DND-41 (cell line): ENCODE results near the gene RHOT1.

Experiments used
- EZH2 ChIP-seq: IDR thresholded peaks from 3 replicates; pipeline ENCODE4 v1.6.1; 2012; ENCODE audit warnings: borderline replicate concordance, low read depth, mild to moderate bottlenecking, moderate library complexity, low read length, inconsistent platforms; ENCODE audit not compliant: severe bottlenecking
- TF ChIP-seq, protein P1 (sequence below): IDR thresholded peaks from 2 replicates; pipeline ENCODE4 v1.5.1; 2012; ENCODE audit warnings: borderline replicate concordance, low read length, moderate library complexity, mild to moderate bottlenecking; ENCODE audit not compliant: poor library complexity, severe bottlenecking; ENCODE audit errors: extremely low read depth

DNA sequence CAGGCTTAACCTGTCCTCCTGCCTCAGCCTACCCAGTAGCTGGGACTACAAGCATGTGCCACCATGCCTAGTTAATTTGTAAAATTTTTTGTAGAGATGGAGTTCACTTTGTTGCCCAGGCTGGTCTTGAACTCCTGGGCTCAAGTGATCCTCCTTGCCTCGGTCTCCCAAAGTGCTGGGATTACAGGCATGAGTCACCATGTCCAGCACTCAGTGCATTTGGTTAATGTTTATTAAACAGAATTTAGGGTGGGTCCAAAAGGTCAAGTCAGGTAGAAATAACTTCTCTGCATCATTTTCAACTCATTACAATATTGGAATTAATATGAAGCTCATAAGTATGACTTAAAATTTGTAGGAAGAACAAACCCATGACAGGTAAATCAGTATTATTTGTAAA is 55.7 kb downstream of the RHOT1 start:
- TF ChIP-seq, protein P1, sequence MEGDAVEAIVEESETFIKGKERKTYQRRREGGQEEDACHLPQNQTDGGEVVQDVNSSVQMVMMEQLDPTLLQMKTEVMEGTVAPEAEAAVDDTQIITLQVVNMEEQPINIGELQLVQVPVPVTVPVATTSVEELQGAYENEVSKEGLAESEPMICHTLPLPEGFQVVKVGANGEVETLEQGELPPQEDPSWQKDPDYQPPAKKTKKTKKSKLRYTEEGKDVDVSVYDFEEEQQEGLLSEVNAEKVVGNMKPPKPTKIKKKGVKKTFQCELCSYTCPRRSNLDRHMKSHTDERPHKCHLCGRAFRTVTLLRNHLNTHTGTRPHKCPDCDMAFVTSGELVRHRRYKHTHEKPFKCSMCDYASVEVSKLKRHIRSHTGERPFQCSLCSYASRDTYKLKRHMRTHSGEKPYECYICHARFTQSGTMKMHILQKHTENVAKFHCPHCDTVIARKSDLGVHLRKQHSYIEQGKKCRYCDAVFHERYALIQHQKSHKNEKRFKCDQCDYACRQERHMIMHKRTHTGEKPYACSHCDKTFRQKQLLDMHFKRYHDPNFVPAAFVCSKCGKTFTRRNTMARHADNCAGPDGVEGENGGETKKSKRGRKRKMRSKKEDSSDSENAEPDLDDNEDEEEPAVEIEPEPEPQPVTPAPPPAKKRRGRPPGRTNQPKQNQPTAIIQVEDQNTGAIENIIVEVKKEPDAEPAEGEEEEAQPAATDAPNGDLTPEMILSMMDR, result no peak
- no peak for TF ChIP-seq EZH2
